Stimulated activated memory B cell treated with anti-CD40 and anti-IgM and Interleukin-4, amounts not matched to agents 10 μg/mL and 1 μg/mL and 100 μg/mL, for 72 hours (primary cell): Measurements from ENCODE around the gene PIK3R3.

Experiments
- ATAC-seq: fragments of 150-1000 bp; cut with Tn5 transposase; 2 replicates; pipeline ENCODE4 v1.10.0; 2021
- H3K27ac Mint-ChIP-seq: one replicate; pipeline ENCODE4 v1.8.0; 2022; ENCODE audit warnings: mild to moderate bottlenecking, mixed read lengths
- H3K27me3 Mint-ChIP-seq: one replicate; pipeline ENCODE4 v1.8.0; 2022; ENCODE audit warnings: mixed read lengths
- H3K36me3 Mint-ChIP-seq: one replicate; pipeline ENCODE4 v1.8.0; 2022; ENCODE audit warnings: mixed read lengths
- H3K4me1 Mint-ChIP-seq: one replicate; pipeline ENCODE4 v1.8.0; 2022; ENCODE audit warnings: mixed read lengths
- H3K4me3 Mint-ChIP-seq: one replicate; pipeline ENCODE4 v1.8.0; 2022; ENCODE audit warnings: mild to moderate bottlenecking, moderate library complexity, mixed read lengths
- H3K9me3 Mint-ChIP-seq: one replicate; pipeline ENCODE4 v1.8.0; 2022; ENCODE audit warnings: mixed read lengths

PIK3R3 gene

DNA sequence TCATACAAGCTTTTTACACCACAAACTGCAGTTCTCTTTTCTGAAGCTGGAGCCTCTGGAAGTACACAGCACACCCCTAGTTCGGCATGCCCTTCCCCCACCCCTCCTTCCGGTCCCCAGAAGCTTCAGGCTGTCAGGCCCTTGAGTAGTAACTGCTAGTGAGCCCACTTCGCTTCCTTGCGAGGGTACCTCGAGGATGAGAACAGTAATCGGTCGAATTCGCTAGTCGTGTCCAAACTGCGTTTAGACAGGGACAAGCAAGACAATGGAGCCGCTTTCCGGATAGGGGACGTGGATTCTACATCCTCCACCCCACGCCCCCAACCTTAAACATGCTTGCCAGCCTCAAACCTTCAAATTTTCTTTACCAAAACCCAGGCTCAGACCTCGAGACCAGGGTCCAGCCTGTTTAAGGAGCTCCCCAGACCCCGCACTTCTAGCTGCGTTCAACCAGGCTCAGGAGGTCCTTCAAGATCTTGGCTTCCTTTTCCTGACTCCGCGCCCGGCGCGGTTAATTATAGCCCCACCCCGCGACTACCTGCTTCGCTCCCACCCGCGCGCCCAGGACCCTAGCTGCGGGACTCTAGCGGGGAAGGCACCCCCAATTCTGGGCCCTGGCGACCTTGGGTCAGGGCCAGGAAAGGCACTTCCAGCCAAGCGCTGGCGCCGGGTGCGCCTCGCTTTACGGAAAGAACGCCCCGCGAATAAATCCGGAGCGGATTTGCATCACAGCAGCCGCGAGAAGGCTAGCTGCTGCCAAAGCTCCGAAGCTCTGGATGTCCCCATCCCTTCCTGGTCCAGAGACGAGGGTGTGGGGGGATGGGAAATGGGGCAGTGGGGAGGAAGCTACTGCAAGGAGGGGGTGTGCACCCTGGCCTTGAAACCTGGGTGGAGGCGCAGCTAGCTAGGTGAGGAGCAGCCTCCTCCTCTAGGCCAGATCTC is 34.4 kb upstream of the PIK3R3 start:
- H3K4me3 Mint-ChIP-seq: peak overlapping the region; percentile 82
- peaks cover 17% of the 10 kb centered on the region for H3K27me3 Mint-ChIP-seq
- peak overlapping the region; percentile 70 for H3K27ac Mint-ChIP-seq
- H3K4me1 Mint-ChIP-seq: peaks cover 18% of the 10 kb centered on the region
- ATAC-seq: peak; percentile 40
- no peaks in the 10 kb centered on the region for H3K9me3 Mint-ChIP-seq
- no peaks in the 10 kb centered on the region for H3K36me3 Mint-ChIP-seq

DNA sequence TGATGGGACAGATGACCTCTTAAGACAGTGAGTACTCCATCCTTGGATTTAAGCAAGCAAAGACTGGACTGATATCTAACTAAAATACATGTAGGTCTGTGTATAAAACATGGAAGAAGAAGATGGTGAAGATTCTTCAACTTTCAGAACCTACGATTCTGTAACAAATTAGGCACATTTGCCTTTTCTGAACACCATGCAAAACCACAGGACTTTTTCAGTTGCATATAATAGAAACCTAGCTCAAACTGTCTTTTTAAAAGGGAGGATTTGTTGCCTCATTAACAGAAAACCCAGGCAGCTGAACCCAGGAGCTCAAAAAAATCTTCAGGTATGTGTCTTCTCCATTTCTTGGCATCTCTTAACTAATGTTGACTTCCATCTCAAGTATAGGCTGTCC is 27.8 kb upstream of the PIK3R3 start:
- Mint-ChIP-seq H3K4me1 (no peaks in the 10 kb centered on the region), H3K36me3 (no peaks in the 10 kb centered on the region), H3K9me3 (no peaks in the 10 kb centered on the region), H3K27me3 (peaks cover 15% of the 10 kb centered on the region), H3K27ac (no peak overlapping the region), H3K4me3 (no peak overlapping the region)
- no peak for ATAC-seq

DNA sequence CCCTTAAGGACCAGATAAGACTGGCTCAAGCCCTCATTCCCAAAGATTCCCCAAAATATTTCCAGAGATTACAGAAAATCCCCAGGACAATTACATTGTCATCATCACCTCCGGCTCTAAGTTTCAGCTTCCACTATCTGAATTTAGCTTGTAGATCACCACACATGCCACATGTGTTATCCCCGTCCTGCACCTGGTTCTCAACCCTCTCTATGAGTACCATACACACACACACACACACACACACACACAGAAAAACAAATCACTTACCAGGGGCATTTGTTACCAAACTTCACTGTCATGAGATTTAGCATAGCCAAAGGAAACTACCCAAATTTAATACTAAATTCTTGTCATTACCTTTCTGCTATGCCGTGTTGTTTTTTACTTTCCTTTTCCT is 27.1 kb upstream of the PIK3R3 start:
- peaks cover 4% of the 10 kb centered on the region for H3K4me1 Mint-ChIP-seq
- H3K27ac Mint-ChIP-seq: no peak overlapping the region
- no peaks in the 10 kb centered on the region for H3K9me3 Mint-ChIP-seq
- H3K4me3 Mint-ChIP-seq: no peak overlapping the region
- ATAC-seq: no peak
- peaks cover 8% of the 10 kb centered on the region for H3K27me3 Mint-ChIP-seq
- H3K36me3 Mint-ChIP-seq: no peaks in the 10 kb centered on the region

DNA sequence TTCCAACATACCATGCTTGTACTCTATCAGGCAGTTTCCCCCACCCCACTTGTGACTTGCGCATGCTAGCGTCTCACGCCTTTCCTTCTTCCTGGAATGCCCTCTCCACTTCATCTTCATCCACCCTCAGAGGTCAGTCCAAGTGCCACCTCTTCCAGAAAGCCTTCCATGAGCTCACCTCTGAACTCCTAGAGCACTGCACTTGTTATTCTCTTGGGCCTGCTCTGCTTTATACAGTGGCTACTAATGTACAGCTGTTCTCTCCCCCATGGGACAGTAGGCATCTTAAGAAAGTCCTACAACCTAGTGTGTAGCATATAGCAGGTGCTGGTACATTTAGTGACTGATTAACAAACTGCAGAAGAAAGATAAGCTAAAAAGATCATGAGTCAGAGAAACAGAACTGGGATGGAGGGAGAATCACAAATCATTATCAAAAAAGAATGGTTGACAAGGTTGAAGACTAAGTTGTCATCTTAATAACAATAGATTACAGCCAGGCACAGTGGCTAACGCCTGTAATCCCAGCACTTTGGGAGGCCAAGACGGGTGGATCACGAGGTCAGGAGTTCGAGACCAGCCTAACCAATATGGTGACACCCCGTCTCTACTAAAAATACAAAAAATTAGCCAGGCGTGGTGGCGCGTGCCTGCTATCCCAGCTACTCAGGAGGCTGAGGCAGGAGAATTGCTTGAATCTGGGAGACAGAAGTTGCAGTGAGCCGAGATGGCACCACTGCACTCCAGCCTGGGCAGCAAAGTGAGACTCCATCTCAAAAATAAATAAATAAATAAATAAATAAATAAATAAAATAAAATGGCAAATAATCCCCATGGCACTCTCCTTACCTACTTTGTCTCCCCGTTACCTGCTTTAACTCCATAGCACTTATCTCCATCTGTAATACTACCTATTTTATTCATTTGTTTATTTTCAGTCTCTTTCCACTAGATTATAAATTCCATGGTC is 26.2 kb upstream of the PIK3R3 start:
- H3K4me1 Mint-ChIP-seq: peaks cover 5% of the 10 kb centered on the region
- no peaks in the 10 kb centered on the region for H3K27me3 Mint-ChIP-seq
- no peaks in the 10 kb centered on the region for H3K36me3 Mint-ChIP-seq
- no peak overlapping the region for H3K4me3 Mint-ChIP-seq
- ATAC-seq: no peak
- H3K9me3 Mint-ChIP-seq: no peaks in the 10 kb centered on the region
- no peak overlapping the region for H3K27ac Mint-ChIP-seq

DNA sequence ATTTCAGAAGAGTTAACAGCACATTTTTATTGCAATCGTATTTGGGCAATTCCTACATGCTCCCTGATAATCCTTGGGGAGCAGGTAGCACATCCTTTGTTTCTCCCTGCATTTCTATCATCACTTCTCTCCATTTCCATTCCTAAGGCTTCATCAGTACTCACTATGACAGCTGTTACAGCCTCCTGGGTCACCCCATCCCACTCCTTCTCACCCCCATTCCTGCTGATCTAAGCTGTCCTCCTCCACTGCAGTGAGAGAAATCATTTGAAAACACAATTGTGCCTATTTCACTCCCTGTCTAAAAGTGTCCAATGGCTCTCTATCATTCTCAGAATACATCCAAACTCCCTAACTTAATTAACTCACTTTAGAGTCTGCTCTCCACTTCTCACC is 25.5 kb upstream of the PIK3R3 start:
- no peak for ATAC-seq
- H3K27ac Mint-ChIP-seq: no peak overlapping the region
- H3K9me3 Mint-ChIP-seq: no peaks in the 10 kb centered on the region
- H3K27me3 Mint-ChIP-seq: no peaks in the 10 kb centered on the region
- no peak overlapping the region for H3K4me3 Mint-ChIP-seq
- H3K36me3 Mint-ChIP-seq: no peaks in the 10 kb centered on the region
- H3K4me1 Mint-ChIP-seq: peaks cover 5% of the 10 kb centered on the region

DNA sequence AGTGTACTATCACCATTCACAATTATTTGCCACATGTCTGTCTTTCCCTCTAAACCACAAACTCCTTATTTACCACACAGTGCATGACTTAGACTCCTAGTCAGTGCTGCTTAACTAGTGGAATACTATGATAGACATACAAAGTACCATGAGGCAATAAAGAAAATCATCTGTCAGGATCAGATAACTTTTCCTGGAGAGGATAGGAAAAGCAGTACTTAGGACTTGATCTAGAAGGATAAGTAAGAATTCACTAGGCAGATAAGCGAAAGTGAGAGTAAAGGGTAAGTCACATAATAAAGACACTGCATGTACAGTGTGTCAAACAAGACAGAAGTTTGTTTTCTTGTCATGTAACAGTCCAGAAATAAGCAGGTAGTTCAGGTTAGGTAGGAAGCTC is 21.3 kb upstream of the PIK3R3 start:
- no peaks in the 10 kb centered on the region for H3K9me3 Mint-ChIP-seq
- peaks cover 22% of the 10 kb centered on the region for H3K4me1 Mint-ChIP-seq
- ATAC-seq: no peak
- H3K36me3 Mint-ChIP-seq: no peaks in the 10 kb centered on the region
- H3K27ac Mint-ChIP-seq: no peak overlapping the region
- no peak overlapping the region for H3K4me3 Mint-ChIP-seq
- H3K27me3 Mint-ChIP-seq: no peaks in the 10 kb centered on the region

DNA sequence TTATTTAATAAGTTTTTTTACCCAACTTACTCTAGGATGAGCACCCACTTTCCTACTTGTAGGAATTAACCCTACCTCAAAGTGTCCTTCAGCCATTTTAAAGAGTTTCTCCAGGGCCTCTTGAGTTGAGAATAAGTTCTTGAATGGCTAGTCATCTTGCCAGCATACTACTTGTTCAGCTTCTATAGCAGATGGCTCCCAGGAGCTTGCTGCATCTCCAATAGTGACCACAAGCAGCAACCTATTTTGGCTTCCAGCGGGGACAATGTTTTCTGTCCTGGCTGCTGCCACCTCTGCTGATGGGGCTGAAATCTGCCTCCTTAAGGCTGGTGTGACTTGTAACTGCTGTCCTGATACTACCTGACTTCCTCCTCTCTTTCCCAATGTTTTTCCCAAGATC is 20.8 kb upstream of the PIK3R3 start:
- no peak for ATAC-seq
- Mint-ChIP-seq H3K27me3 (no peaks in the 10 kb centered on the region), H3K4me3 (no peak overlapping the region), H3K36me3 (no peaks in the 10 kb centered on the region), H3K27ac (no peak overlapping the region), H3K4me1 (peaks cover 22% of the 10 kb centered on the region), H3K9me3 (no peaks in the 10 kb centered on the region)

DNA sequence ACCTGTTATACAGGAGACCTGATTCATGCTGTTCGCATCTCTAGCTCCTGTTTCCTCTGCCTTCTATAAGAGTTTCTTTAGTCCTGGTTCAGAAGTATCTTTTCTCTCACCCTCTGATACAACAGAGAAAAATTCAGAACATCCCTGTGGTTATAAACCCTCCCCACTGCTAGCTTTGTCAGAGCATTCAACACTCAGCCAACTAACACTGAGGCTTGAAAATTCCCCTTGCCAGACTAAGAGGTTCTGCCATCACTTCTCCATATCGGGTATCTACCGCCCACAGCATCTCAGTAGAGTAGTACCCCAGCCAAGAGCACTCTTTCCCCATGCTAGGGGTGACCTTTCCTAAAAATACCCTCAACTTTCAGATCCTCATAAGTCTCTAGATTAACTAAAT is 19.6 kb upstream of the PIK3R3 start:
- ATAC-seq: peak; percentile 98
- H3K27ac Mint-ChIP-seq: peak overlapping the region; percentile 28
- H3K9me3 Mint-ChIP-seq: no peaks in the 10 kb centered on the region
- H3K27me3 Mint-ChIP-seq: no peaks in the 10 kb centered on the region
- H3K36me3 Mint-ChIP-seq: no peaks in the 10 kb centered on the region
- peaks cover 22% of the 10 kb centered on the region for H3K4me1 Mint-ChIP-seq
- H3K4me3 Mint-ChIP-seq: no peak overlapping the region

DNA sequence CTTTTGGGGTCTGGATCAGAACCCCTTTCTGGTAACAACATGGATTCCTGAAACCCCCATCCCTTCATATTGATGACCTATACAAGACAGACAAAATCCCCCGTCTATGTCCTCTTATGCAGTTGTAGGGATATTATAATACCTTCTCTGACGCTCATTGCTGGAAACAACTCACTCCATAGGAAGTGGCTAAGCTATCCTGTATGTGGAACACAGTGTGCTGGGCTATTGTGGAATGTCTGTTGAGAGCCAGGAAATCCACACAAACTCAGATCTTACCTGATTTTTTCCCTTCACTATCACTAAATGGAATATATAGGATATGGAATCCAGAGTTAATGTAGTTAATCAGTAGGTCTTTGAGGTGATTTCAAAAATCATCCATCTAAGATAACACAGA is 17.7 kb upstream of the PIK3R3 start:
- Mint-ChIP-seq H3K9me3 (no peaks in the 10 kb centered on the region), H3K27me3 (no peaks in the 10 kb centered on the region), H3K27ac (no peak overlapping the region), H3K4me3 (no peak overlapping the region), H3K36me3 (no peaks in the 10 kb centered on the region), H3K4me1 (peaks cover 22% of the 10 kb centered on the region)
- ATAC-seq: no peak

DNA sequence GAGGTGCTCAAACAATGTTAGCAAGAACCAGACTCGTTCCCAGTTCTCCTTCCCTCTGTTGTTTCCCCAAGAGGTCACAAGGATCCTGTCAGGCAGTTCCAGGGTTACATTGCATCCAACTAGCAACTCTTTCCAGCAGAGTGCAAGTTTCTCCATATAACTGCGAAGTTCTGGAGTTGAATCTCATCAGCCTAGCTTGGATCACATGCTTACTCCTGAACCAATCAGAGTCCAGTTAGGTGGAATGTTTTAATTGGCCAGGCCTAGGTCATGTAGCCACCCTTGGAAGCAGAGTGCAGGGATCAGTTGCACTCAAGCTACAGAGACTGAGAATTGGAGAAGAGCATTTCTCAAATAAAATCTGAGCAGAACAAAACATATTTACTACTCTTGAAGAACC is 15.9 kb upstream of the PIK3R3 start:
- H3K4me3 Mint-ChIP-seq: no peak overlapping the region
- no peaks in the 10 kb centered on the region for H3K36me3 Mint-ChIP-seq
- no peak overlapping the region for H3K27ac Mint-ChIP-seq
- no peak for ATAC-seq
- H3K9me3 Mint-ChIP-seq: no peaks in the 10 kb centered on the region
- H3K4me1 Mint-ChIP-seq: peaks cover 17% of the 10 kb centered on the region
- H3K27me3 Mint-ChIP-seq: no peaks in the 10 kb centered on the region

DNA sequence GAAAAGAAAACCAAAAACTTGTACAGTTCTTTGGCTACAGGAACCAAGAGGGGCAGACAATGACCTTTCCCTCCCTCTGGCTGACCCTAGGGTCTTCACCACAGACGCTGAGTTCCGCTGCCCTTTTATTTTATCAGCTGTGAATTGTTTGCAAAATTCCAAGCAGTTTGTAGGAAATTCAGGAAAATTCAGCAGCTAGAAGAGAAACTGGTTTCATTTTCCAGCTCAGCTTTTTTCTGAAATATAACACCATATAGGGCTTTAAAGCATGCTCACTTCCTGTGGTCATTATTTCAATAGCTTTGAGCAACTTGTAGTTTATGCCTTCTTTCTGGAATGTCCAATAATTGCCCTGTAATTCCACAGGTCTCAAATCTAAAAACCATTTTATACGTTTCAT is 5.5 kb upstream of the PIK3R3 start:
- H3K27me3 Mint-ChIP-seq: peaks cover 31% of the 10 kb centered on the region
- no peaks in the 10 kb centered on the region for H3K36me3 Mint-ChIP-seq
- no peak overlapping the region for H3K27ac Mint-ChIP-seq
- H3K4me1 Mint-ChIP-seq: peaks cover 17% of the 10 kb centered on the region
- no peak for ATAC-seq
- H3K9me3 Mint-ChIP-seq: peaks cover 3% of the 10 kb centered on the region
- no peak overlapping the region for H3K4me3 Mint-ChIP-seq

DNA sequence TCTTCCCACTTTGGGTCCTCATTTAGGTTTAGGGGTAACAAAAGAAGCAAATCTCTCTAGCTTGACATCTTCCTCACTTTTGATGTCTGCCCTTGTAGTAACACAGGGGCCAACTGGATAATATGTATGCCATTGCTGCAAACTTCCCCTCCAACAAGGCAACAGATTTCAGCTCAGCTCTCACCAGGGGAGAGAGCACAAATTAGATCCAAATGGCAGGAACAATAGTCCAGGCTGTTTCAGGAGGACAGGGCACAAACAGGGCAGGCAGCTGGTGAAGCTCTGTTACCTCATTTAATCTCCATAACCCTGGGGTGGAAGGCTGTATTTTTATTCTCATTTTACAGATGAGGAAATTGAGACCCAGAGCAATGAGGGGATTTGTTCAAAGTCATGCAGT is 4.3 kb upstream of the PIK3R3 start:
- Mint-ChIP-seq H3K4me1 (peaks cover 28% of the 10 kb centered on the region), H3K27ac (no peak overlapping the region), H3K27me3 (peaks cover 30% of the 10 kb centered on the region), H3K9me3 (peaks cover 3% of the 10 kb centered on the region), H3K36me3 (no peaks in the 10 kb centered on the region), H3K4me3 (no peak overlapping the region)
- ATAC-seq: no peak

DNA sequence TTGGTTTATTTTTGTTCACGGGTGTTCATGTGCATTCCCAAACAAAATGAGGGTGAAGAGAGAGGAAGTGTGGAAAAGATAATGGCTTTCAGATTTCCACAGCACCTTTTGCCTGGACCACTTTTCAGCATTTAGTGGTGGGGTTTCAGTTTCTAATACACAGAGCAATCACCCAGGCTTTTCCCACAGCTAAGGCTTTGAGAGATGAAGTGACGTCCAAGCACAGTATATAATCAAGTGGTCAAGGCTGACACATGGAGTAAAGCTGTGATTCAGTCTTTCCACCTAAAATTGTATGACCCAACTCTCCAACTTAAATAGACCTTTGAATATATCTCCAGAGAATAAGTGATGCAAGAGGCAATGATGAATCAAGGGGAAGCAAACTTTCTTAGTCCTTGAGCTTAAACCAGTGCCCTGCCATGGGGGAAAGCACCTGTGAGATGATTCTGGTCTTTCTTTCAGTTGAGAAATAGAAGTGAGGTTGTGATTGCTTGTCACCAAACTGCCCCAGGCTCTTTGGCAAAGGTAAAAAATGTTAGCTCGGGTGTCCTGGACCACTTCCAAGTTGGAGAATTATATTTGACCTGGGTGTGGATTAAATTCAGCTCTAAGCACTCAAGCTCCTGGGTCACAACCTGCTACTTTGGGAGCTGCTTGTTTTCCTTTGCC is 2.4 kb upstream of the PIK3R3 start:
- ATAC-seq: peak; percentile 32
- Mint-ChIP-seq H3K4me3 (no peak overlapping the region), H3K9me3 (no peaks in the 10 kb centered on the region), H3K27ac (peak overlapping the region; percentile 49), H3K27me3 (peaks cover 34% of the 10 kb centered on the region), H3K4me1 (peaks cover 32% of the 10 kb centered on the region), H3K36me3 (no peaks in the 10 kb centered on the region)

DNA sequence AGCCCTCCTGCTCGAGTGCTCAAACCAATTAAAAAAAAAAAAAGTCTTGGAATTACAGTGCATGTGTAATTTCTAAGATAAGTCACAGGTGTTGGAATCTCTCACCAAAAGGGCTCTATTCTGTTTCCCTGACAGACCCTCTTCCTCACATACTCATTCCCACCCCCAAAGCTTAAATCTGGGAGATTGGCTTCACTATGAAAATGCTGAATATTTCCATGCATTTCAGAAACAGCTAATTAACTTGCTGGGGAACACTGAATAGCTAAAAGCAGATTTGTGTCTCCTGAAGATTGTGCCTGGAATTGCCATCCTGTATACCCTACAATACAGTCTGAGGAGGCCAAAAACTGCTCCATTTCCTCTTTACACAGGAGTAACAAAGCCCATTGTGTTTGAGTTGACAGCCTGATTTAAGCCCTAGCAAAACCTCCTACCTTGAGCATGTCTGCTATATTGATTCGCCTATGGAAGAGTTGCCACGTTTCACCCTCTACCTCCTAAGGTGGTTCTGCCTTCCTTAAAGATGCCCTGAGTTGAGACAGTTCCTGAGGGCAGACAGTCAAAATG is 1.4 kb upstream of the PIK3R3 start:
- no peaks in the 10 kb centered on the region for H3K9me3 Mint-ChIP-seq
- H3K4me1 Mint-ChIP-seq: peaks cover 32% of the 10 kb centered on the region
- H3K4me3 Mint-ChIP-seq: peak overlapping the region; percentile 83
- ATAC-seq: no peak
- H3K36me3 Mint-ChIP-seq: no peaks in the 10 kb centered on the region
- peak overlapping the region; percentile 96 for H3K27ac Mint-ChIP-seq
- peaks cover 35% of the 10 kb centered on the region for H3K27me3 Mint-ChIP-seq

DNA sequence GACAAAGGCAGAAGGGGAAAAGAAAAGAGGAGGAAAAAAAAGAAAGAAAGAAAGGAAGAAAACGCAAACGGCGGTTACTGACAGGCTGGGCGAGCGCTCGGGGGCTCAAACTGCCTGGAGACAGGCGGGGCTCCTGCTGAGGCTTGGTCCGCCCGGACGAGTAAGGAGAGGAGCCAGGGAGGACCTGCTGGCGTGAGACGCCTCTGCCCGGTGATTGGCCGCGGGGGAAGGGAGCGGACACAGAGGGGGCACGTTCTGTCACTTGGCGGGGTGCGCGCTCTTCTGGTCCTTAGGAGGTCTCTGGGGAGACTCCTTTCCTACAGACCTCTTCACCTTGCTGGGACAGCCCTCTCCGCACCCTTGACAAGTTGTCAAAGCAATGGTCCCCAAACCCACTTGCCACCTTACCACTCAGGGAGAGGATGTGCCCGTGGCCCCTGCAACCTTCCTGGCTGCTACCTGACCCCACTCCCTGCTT is 791 bp upstream of the PIK3R3 start:
- peak overlapping the region; percentile 83 for H3K4me3 Mint-ChIP-seq
- H3K9me3 Mint-ChIP-seq: no peaks in the 10 kb centered on the region
- H3K4me1 Mint-ChIP-seq: peaks cover 32% of the 10 kb centered on the region
- no peaks in the 10 kb centered on the region for H3K36me3 Mint-ChIP-seq
- peak; percentile 81 for ATAC-seq
- H3K27me3 Mint-ChIP-seq: peaks cover 40% of the 10 kb centered on the region
- H3K27ac Mint-ChIP-seq: peak overlapping the region; percentile 96
